NCI-H128 (cell line): ENCODE measurements around the gene HSD17B13.
"Not testable (repeated sequence)": the region's sequence is repeated elsewhere in the genome, so short reads cannot be mapped to it uniquely, and the experiment has no call there.

Experiments used
- DNase-seq: peaks from one replicate; lab custom pipeline; 2025; ENCODE audit not compliant: unreplicated experiment; lab: John Stamatoyannopoulos, UW

HSD17B13 gene

GRCh38 chr4:87322754-87323153 is at the start of gene HSD17B13:
TSS of gene HSD17B13 (minus strand) at chr4:87322882. CDS start at chr4:87322841, 41 bp downstream.
- no peak for DNase-seq

GRCh38 chr4:87370068-87370467 is 47.4 kb upstream of the HSD17B13 start:
- no peak for DNase-seq

- no peak for DNase-seq
Measured at GRCh38 chr4:87366521-87367162, 44.0 kb upstream of the HSD17B13 start.

GRCh38 chr4:87365348-87365747 is 42.7 kb upstream of the HSD17B13 start:
- DNase-seq = no peak

- DNase-seq = no peak
Measured at GRCh38 chr4:87363552-87363951, 40.9 kb upstream of the HSD17B13 start.

GRCh38 chr4:87360338-87360935 is 37.8 kb upstream of the HSD17B13 start:
- DNase-seq = no peak

GRCh38 chr4:87359258-87359657 is 36.6 kb upstream of the HSD17B13 start:
- DNase-seq = no peak

GRCh38 chr4:87356832-87357526 is 34.3 kb upstream of the HSD17B13 start:
- no peak for DNase-seq

GRCh38 chr4:87354168-87355102 is 31.8 kb upstream of the HSD17B13 start:
- no peak for DNase-seq

GRCh38 chr4:87353592-87353991 is 30.9 kb upstream of the HSD17B13 start:
- no peak for DNase-seq

GRCh38 chr4:87345139-87345538 is 22.5 kb upstream of the HSD17B13 start:
- no peak for DNase-seq

- no peak for DNase-seq
Measured at GRCh38 chr4:87342872-87343271, 20.2 kb upstream of the HSD17B13 start.

GRCh38 chr4:87341954-87342635 is 19.4 kb upstream of the HSD17B13 start:
- DNase-seq = not testable (repeated sequence)

GRCh38 chr4:87339440-87339839 is 16.8 kb upstream of the HSD17B13 start:
- no peak for DNase-seq

GRCh38 chr4:87337361-87337760 is 14.7 kb upstream of the HSD17B13 start:
- no peak for DNase-seq

- no peak for DNase-seq
Measured at GRCh38 chr4:87333267-87333666, 10.6 kb upstream of the HSD17B13 start.

GRCh38 chr4:87330761-87331160 is 8.1 kb upstream of the HSD17B13 start:
- DNase-seq = no peak

GRCh38 chr4:87327136-87327535 is 4.5 kb upstream of the HSD17B13 start:
- no peak for DNase-seq

- DNase-seq = no peak
Measured at GRCh38 chr4:87326460-87326859, 3.8 kb upstream of the HSD17B13 start.

GRCh38 chr4:87321888-87322287 is 794 bp downstream of the HSD17B13 start:
- DNase-seq = no peak

- no peak for DNase-seq
Measured at GRCh38 chr4:87317527-87317926, 5.2 kb downstream of the HSD17B13 start.
